Spinal cord (tissue), 10 donors: Measurements from ENCODE around the gene KRTAP10-3. TPM values are rescaled to one million over a fixed set of nuclear protein-coding genes. Genes with fewer than 3 reads are reported as not detected.

Source experiments
- DNase-seq, 6 donors: peaks; one replicate each; pipeline versions ENCODE4 v3.0.0 to v3.0.0-alpha.2; 2013 to 2015; ENCODE audit warnings: low spot score in 6 of 6, low read depth in 4 of 6
- H3K27ac ChIP-seq: one replicate; pipeline ENCODE4 v1.5.1; 2013; ENCODE audit warnings: low read depth, low read length, control low read depth
- H3K27me3 ChIP-seq: one replicate; pipeline ENCODE4 v1.6.1; 2013; ENCODE audit warnings: low read length; ENCODE audit not compliant: control insufficient read depth, insufficient read depth
- H3K36me3 ChIP-seq: one replicate; pipeline ENCODE4 v1.6.1; 2013; ENCODE audit warnings: low read length; ENCODE audit not compliant: control insufficient read depth, insufficient read depth
- H3K4me1 ChIP-seq: one replicate; pipeline ENCODE4 v1.6.1; 2013; ENCODE audit warnings: low read length; ENCODE audit not compliant: control insufficient read depth, insufficient read depth
- H3K4me3 ChIP-seq: one replicate; pipeline ENCODE4 v1.5.1; 2013; ENCODE audit warnings: low read depth, low read length, control low read depth
- H3K9me3 ChIP-seq: one replicate; pipeline ENCODE4 v1.6.1; 2013; ENCODE audit warnings: low read length; ENCODE audit not compliant: control insufficient read depth, insufficient read depth
- WGBS: methylation state at CpG from one replicate; pipeline ENCODE4 v1.1.5; 2013; ENCODE audit warnings: missing lambda C conversion rate; ENCODE audit not compliant: insufficient coverage; 5-methylcytosine and 5-hydroxymethylcytosine counted together
- polyA plus RNA-seq, 2 donors: library from polyadenylated mRNA; unstranded; fragments of 120-200 nt; gene quantifications; one replicate each; pipeline ENCODE4 v1.2.1, GENCODE V29; 2013; ENCODE audit not compliant: insufficient read length in 2 of 2
- total RNA-seq, 2 donors: library from RNA; depleted of rRNA in 1 of 2; stranded (reverse); fragments of 120-200 nt in 1 of 2; fragments of >200 nt in 1 of 2; gene quantifications; one replicate each; pipeline versions ENCODE4 v1.2.3 to v1.2.4, GENCODE V29; 2013 to 2014
- donor health status: healthy.

KRTAP10-3 gene
- total and polyA plus RNA-seq, 4 donors, result not detected

GRCh38 chr21:44531606-44532564, 26.7 kb downstream of the KRTAP10-3 start:
- no peaks in the 10 kb centered on the region for H3K27me3 ChIP-seq
- no peaks in the 10 kb centered on the region for H3K9me3 ChIP-seq
- no peaks in the 10 kb centered on the region for H3K36me3 ChIP-seq
- no peak overlapping the region for H3K4me3 ChIP-seq
- H3K27ac ChIP-seq, result no peak overlapping the region
- no peak for DNase-seq
- WGBS, result 81% methylated on average over 22 of the region's 30 CpGs
- H3K4me1 ChIP-seq, result no peaks in the 10 kb centered on the region

GRCh38 chr21:44530903-44531605, 27.5 kb downstream of the KRTAP10-3 start:
- Histone ChIP-seq H3K27me3 (no peaks in the 10 kb centered on the region), H3K27ac (no peak overlapping the region), H3K36me3 (no peaks in the 10 kb centered on the region), H3K4me3 (no peak overlapping the region), H3K4me1 (no peaks in the 10 kb centered on the region), H3K9me3 (no peaks in the 10 kb centered on the region)
- 90% methylated on average over 23 of the region's 23 CpGs for WGBS
- no peak for DNase-seq

- H3K27ac ChIP-seq, result no peak overlapping the region
- 83% methylated on average over 7 of the region's 7 CpGs for WGBS
- H3K36me3 ChIP-seq, result no peaks in the 10 kb centered on the region
- no peak for DNase-seq
- no peak overlapping the region for H3K4me3 ChIP-seq
- no peaks in the 10 kb centered on the region for H3K9me3 ChIP-seq
- no peaks in the 10 kb centered on the region for H3K4me1 ChIP-seq
- no peaks in the 10 kb centered on the region for H3K27me3 ChIP-seq
These were observed 28.2 kb downstream of the KRTAP10-3 start for GRCh38 chr21:44530221-44530902.

GRCh38 chr21:44529503-44530125, 29.0 kb downstream of the KRTAP10-3 start:
- H3K4me1 ChIP-seq, result no peaks in the 10 kb centered on the region
- no peaks in the 10 kb centered on the region for H3K27me3 ChIP-seq
- no peaks in the 10 kb centered on the region for H3K9me3 ChIP-seq
- no peaks in the 10 kb centered on the region for H3K36me3 ChIP-seq
- H3K27ac ChIP-seq, result no peak overlapping the region
- 76% methylated on average over 23 of the region's 23 CpGs for WGBS
- no peak overlapping the region for H3K4me3 ChIP-seq
- DNase-seq, result no peak

- no peaks in the 10 kb centered on the region for H3K36me3 ChIP-seq
- WGBS, result 96% methylated on average over 10 of the region's 17 CpGs
- H3K27me3 ChIP-seq, result no peaks in the 10 kb centered on the region
- no peak overlapping the region for H3K4me3 ChIP-seq
- no peak overlapping the region for H3K27ac ChIP-seq
- DNase-seq, result no peak
- no peaks in the 10 kb centered on the region for H3K9me3 ChIP-seq
- H3K4me1 ChIP-seq, result no peaks in the 10 kb centered on the region
These were observed 29.6 kb downstream of the KRTAP10-3 start for GRCh38 chr21:44529011-44529421.

- Histone ChIP-seq H3K4me3 (no peak overlapping the region), H3K27me3 (no peaks in the 10 kb centered on the region), H3K27ac (no peak overlapping the region), H3K9me3 (no peaks in the 10 kb centered on the region), H3K36me3 (no peaks in the 10 kb centered on the region), H3K4me1 (no peaks in the 10 kb centered on the region)
- no peak for DNase-seq
- WGBS, result 85% methylated on average over 6 of the region's 10 CpGs
These were observed 30.0 kb downstream of the KRTAP10-3 start for GRCh38 chr21:44528634-44528995.

GRCh38 chr21:44527983-44528633, 30.5 kb downstream of the KRTAP10-3 start:
- no peak for DNase-seq
- WGBS, result 90% methylated on average over 18 of the region's 18 CpGs
- Histone ChIP-seq H3K9me3 (no peaks in the 10 kb centered on the region), H3K4me3 (no peak overlapping the region), H3K36me3 (no peaks in the 10 kb centered on the region), H3K27me3 (no peaks in the 10 kb centered on the region), H3K27ac (no peak overlapping the region), H3K4me1 (no peaks in the 10 kb centered on the region)

GRCh38 chr21:44527156-44527982, 31.2 kb downstream of the KRTAP10-3 start:
- no peaks in the 10 kb centered on the region for H3K27me3 ChIP-seq
- no peak for DNase-seq
- no peaks in the 10 kb centered on the region for H3K9me3 ChIP-seq
- H3K4me1 ChIP-seq, result no peaks in the 10 kb centered on the region
- no peak overlapping the region for H3K27ac ChIP-seq
- WGBS, result 89% methylated on average over 30 of the region's 37 CpGs
- H3K36me3 ChIP-seq, result no peaks in the 10 kb centered on the region
- H3K4me3 ChIP-seq, result no peak overlapping the region
